GM23248 (cell line): Measurements from ENCODE around the gene SEMA5A.

ENCODE experiments used
- EZH2 ChIP-seq: fragments of 200-600 bp; sonication (generic); IDR thresholded peaks from 2 replicates; pipeline ENCODE4 v1.6.1; 2018; ENCODE audit warnings: antibody characterized with exemption, mild to moderate bottlenecking; ENCODE audit not compliant: insufficient read depth, poor library complexity, severe bottlenecking
- EZH2phosphoT487 ChIP-seq: fragments of 200-600 bp; sonication (generic); IDR thresholded peaks from 2 replicates; pipeline ENCODE4 v1.6.1; 2018; ENCODE audit warnings: antibody characterized with exemption, moderate library complexity, mild to moderate bottlenecking, low read depth; ENCODE audit not compliant: insufficient read depth

DNA sequence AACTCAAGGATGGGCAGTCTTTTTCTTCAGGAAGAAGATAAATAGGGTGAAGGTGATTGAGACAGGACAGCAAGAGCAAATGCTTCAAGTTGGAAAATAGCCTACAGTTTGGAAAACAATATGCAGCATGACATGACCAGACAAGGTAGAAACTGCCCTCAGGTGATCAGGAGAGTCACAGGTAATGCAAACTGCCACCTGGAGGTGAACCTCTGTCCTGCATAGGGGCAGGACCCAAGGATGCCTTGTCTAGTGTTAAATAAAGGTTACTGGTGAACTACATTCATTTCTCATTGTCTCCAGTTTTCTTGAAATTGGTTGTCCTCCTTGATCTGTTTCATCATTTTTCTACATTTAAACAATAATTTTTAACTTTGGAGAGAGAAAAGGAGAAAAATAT, 232.1 kb downstream of the SEMA5A start:
- TF ChIP-seq EZH2phosphoT487 (no peak), EZH2 (no peak)
